Lower leg skin (tissue), 4 donors: ENCODE data around the gene DMD. TPM values are rescaled to one million over a fixed set of nuclear protein-coding genes. Genes with fewer than 3 reads are reported as not detected.

Source experiments
- DNase-seq, 2 donors: peaks; one replicate each; pipeline ENCODE4 v3.0.0-alpha.2; 2019; ENCODE audit warnings: low spot score in 2 of 2
- H3K4me3 ChIP-seq: fragments of 200-600 bp; sonication (generic); 2 replicates; pipeline ENCODE4 v1.5.1; 2017; ENCODE audit warnings: mild to moderate bottlenecking, low read depth; ENCODE audit not compliant: poor library complexity, severe bottlenecking
- CTCF ChIP-seq, 3 donors: fragments of 450-650 bp; IDR thresholded peaks; one replicate each; pipeline ENCODE4 v1.5.1; 2016; ENCODE audit warnings: antibody characterized with exemption in 3 of 3, mild to moderate bottlenecking in 3 of 3, moderate library complexity in 2 of 3
- POLR2A ChIP-seq, 2 donors: fragments of 450-650 bp; IDR thresholded peaks; one replicate each; pipeline ENCODE4 v1.6.1; 2016 to 2017; ENCODE audit warnings: antibody characterized with exemption in 2 of 2, mild to moderate bottlenecking in 1 of 2, moderate library complexity in 1 of 2
- WGBS, 2 donors: methylation state at CpG; one replicate each; pipeline ENCODE4 v1.1.5; 2018; 5-methylcytosine and 5-hydroxymethylcytosine counted together
- intact Hi-C: fragments of 100-400 bp; cut with DNase I; formaldehyde crosslinking; loops from one replicate; pipeline ENCODE4 v1.15.0; 2023; ENCODE audit warnings: low total_unique reads
- total RNA-seq, 4 donors: library from RNA; depleted of rRNA; stranded (reverse); fragments of >200 nt; gene quantifications; one replicate each; pipeline ENCODE4 v1.1.0, GENCODE V29; 2016

DMD gene
- total RNA-seq, 4 donors from 2014 or later = 23.0 to 27.5 (median 26.7) TPM

- WGBS, 2 donors = 71 to 76% methylated on average over 4 of the region's 4 CpGs
- intact Hi-C loops = no loop called here
- no peak for DNase-seq
- no peak overlapping the region for H3K4me3 ChIP-seq
- TF ChIP-seq CTCF (IDR thresholded peaks at IDR 0.05) (no peak), POLR2A (IDR thresholded peaks at IDR 0.05) (no peak)
Observed at GRCh38 chrX:31606771-31607170, 1604.6 kb downstream of the DMD start.

GRCh38 chrX:31604629-31605221 lies 1606.6 kb downstream of the DMD start:
- WGBS, 2 donors = 59 to 82% methylated on average over 3 of the region's 3 CpGs
- DNase-seq = no peak
- intact Hi-C loops = no loop called here
- no peak for TF ChIP-seq POLR2A (IDR thresholded peaks at IDR 0.05)
- H3K4me3 ChIP-seq = no peak overlapping the region

GRCh38 chrX:31603411-31604120 lies 1607.8 kb downstream of the DMD start:
- intact Hi-C loops = no loop called here
- H3K4me3 ChIP-seq = no peak overlapping the region
- WGBS, 2 donors = 60 to 63% methylated on average over 5 of the region's 5 CpGs
- no peak for DNase-seq
- no peak for TF ChIP-seq CTCF (IDR thresholded peaks at IDR 0.05)
- TF ChIP-seq POLR2A (IDR thresholded peaks at IDR 0.05) = no peak

- H3K4me3 ChIP-seq = no peak overlapping the region
- TF ChIP-seq POLR2A (IDR thresholded peaks at IDR 0.05) = no peak
- no peak for TF ChIP-seq CTCF (IDR thresholded peaks at IDR 0.05)
- intact Hi-C loops = no loop called here
- 88 to 93% methylated on average over 3 of the region's 3 CpGs for WGBS, 2 donors
- no peak for DNase-seq
Observed at GRCh38 chrX:31600823-31601222, 1610.5 kb downstream of the DMD start.

GRCh38 chrX:31593353-31593752 lies 1618.0 kb downstream of the DMD start:
- no peak overlapping the region for H3K4me3 ChIP-seq
- no peak for DNase-seq
- 75 to 83% methylated on average over 2 of the region's 2 CpGs for WGBS, 2 donors
- TF ChIP-seq CTCF (IDR thresholded peaks at IDR 0.05) = no peak
- no peak for TF ChIP-seq POLR2A (IDR thresholded peaks at IDR 0.05)
- intact Hi-C loops = no loop called here

GRCh38 chrX:31591355-31591754 lies 1620.0 kb downstream of the DMD start:
- DNase-seq = no peak
- TF ChIP-seq CTCF (IDR thresholded peaks at IDR 0.05) = no peak
- no peak for TF ChIP-seq POLR2A (IDR thresholded peaks at IDR 0.05)
- no peak overlapping the region for H3K4me3 ChIP-seq
- 65 to 78% methylated on average over 2 of the region's 2 CpGs for WGBS, 2 donors
- intact Hi-C loops = no loop called here
